C1 segment of cervical spinal cord (tissue), 14 donors: Measurements from ENCODE around the gene UTP15.

Experiments used
- DNase-seq, 14 donors: peaks; one replicate each; lab custom pipeline; 2025; lab: John Stamatoyannopoulos, UW

The UTP15 gene, protein sequence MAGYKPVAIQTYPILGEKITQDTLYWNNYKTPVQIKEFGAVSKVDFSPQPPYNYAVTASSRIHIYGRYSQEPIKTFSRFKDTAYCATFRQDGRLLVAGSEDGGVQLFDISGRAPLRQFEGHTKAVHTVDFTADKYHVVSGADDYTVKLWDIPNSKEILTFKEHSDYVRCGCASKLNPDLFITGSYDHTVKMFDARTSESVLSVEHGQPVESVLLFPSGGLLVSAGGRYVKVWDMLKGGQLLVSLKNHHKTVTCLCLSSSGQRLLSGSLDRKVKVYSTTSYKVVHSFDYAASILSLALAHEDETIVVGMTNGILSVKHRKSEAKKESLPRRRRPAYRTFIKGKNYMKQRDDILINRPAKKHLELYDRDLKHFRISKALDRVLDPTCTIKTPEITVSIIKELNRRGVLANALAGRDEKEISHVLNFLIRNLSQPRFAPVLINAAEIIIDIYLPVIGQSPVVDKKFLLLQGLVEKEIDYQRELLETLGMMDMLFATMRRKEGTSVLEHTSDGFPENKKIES

DNA sequence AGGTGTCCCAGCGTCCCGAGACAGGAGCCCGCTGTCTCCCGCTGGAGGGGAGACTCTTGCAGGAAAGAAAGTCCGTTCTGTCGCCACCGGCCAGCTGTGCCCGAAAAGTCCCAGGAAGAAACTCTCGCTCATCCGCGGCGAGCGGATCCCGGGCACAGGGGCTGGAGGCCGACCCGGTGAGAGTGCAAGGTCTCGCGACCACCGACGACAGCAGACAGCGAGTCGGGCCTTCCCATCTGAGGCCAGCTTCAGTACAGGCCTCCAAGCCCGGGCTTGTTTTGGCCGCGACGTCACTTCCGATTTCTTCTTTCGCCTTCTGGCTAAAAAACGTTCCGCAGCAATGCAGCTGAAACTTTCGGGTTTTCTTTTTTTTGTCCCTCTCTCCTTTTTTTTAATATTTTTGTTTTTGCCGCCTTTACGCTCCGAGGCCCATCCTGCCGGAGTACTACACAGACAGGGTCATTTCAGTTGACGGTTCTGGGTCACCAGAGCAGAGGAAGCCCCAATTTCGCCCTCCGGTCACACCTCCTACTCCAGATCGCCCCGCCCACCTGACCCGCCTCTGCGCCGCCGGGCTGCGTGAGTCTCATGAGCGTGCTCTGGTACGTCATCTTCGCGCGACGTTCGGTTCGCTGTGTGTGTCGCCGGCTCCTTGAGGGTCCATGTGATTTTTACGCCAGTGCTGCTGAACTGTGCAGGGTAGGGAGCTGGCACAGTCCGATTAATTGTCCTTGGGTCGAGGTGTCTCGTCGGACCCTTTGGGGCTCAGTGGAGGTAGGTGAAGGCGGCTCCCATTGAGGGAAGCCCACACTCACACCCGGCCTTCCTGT, at the start of gene UTP15, which contains the start of gene ANKRA2:
Gene UTP15, plus strand, starts transcription at position 605 of the 830 bp plus-strand sequence. CDS start 1,602 bp downstream, outside the sequence.
Gene ANKRA2, minus strand, starts transcription at position 501 of the 830 bp plus-strand sequence. CDS start 2,758 bp downstream, outside the sequence.
- DNase-seq, result peak; percentile 82 to 97 (median 94)

DNA sequence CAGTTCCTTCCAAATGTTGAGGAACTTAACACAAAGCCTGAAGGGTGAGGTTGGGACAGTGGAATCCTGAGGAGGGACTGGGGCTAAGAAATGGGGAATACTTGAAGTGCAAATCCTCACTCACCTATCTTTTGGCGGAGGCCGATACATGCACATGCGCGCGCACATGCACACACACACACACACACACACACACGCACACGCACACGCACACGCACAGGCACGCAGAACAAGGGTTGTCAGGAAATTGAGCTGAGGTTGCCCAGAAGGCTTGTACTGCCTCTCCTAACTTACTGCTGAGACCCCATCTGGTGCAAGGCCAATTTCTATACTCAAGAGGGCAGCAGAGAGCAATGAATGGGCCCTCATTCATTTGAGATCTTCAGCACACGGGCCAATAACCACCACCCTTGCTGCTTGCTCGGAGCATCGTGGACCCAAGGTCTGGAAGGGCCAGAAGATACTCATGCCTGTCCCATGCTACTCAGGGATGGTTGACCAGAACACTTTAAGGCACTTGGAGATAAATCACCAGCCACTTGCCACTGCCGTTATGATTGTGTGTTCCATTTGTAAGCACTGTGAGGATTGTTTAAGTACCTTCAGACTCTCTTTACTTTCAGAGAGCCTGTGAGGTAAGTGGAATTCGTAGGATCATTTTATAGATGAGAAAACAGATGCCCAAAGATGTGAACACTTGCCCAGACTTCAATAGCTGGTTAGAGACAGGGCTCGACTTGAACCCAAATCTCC, 45.8 kb upstream of the UTP15 start:
- peak in 12 of 14 donors; percentile 16 to 49 (median 36) for DNase-seq

DNA sequence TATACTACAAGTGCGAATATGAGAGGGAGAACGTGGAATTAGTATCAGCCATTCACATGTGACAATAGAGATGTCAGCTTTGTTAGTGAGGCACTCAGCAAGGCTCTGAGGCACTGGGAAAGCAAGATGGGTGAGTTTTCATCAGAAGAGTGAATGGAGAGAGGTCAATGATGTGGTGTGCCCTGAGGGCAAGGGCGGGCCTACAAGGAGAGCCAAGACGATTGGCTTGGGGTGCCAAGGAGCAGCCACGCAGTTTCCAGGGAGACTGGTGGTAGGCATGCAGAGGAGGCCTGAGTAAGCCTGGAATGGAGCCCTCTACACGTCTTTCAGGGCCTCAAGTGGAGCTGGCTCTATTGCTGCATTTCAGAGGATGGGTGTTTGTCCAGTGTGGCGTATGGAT, 42.6 kb upstream of the UTP15 start:
- no peak for DNase-seq

DNA sequence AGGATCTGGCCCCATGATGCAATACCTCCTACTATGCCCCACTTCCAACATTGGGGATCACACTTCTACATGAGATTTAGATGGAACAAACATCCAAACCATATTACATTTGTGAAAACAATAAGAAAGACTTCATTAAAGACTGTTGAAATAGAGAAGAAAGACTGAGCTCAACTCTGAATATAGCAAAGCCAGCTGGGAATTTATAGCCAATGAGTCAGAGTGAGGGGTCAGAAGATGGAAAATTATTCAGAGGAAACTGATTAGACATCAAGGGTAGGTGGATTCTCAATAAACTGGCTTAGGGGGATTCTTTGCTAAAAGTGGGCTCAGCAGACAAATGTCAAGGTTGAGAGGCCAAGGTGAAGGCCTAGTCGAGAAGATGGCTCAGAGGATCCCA, 41.7 kb upstream of the UTP15 start:
- no peak for DNase-seq

DNA sequence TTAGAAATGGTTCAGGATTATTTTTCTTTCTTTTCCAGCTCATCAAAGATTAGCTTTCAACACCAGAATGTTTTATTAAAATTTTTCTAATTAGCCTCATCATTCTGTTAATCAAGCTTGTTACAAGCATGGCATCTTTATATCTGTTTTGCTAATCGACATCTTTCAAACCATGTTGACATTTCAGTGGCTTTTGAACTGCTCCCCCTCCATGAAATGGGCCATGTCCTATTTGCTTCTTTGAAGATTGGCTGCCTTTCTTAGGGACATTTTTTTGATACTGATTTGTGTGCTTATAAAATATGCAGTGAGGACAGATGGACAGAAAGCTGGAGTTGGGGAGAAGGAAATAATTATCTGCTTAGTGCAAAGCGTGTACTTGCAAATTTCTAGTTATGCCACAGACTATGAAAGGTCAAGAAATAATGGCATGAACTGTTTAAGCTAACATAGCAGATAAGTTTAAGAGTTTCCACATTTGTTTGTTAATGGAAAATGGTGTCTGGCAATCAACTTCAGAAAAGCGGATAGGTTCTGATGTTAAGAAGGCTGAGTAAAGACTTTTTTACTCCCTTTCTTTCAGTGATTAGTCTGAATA, 39.8 kb upstream of the UTP15 start:
- no peak for DNase-seq

DNA sequence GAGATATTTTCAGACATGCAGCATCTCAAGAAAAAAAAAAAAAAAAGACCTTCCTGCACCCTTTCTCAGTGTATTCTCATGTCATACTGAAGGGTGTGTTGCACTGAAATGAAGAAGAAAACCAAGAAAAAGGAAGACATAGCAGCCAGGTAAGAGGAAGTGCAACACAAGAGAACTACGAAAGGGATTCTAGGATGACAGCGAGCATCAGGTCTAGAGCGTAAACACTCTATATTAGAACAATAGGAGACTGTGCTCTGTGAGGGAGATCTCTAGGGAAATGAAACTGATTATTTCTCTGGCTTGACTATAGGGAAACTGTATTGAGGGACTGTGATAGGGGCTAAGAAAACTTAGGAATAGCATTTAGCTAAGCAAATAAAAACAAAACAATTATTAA, 37.3 kb upstream of the UTP15 start:
- DNase-seq, result no peak

DNA sequence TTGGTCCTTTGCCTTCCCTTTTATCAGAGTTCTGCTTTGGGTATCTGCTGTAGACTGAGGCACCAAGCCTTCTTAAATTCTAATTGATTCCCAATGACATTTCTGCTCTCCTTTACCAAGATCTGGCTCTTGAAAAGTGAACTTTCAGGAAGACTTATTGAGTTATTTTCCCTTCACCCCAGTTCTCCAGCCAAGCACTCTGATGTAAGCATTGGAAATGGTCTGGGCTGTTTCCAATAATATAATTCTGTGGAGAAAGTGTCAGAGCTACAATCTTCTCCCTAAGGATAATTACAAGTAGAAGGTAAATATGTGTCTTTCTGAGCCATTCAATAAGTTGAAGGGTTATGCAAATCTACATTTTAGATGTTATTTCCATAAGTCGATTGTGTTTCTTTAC, 36.5 kb upstream of the UTP15 start:
- DNase-seq, result no peak

DNA sequence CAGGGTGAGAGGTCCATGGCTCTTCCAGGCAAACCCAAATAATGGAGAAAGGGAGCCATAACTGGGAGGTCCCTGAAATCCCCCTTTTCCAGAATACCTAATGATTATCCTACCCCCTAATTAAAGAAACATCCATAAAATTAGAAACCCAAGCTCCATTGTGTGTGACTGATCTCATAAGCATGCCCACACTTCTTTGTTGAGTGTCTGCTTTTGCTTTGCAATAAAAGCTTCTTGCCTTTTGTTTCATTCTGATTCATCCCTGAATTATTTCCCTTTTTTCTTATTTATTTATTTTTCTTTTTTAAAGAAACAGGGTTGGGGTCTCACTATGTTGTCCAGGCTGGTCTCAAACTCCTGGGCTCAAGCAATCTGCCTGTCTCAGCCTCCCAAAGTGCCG, 34.2 kb upstream of the UTP15 start:
- DNase-seq, result no peak

- no peak for DNase-seq
These were observed 33.3 kb upstream of the UTP15 start for GRCh38 chr5:73532195-73532594.

DNA sequence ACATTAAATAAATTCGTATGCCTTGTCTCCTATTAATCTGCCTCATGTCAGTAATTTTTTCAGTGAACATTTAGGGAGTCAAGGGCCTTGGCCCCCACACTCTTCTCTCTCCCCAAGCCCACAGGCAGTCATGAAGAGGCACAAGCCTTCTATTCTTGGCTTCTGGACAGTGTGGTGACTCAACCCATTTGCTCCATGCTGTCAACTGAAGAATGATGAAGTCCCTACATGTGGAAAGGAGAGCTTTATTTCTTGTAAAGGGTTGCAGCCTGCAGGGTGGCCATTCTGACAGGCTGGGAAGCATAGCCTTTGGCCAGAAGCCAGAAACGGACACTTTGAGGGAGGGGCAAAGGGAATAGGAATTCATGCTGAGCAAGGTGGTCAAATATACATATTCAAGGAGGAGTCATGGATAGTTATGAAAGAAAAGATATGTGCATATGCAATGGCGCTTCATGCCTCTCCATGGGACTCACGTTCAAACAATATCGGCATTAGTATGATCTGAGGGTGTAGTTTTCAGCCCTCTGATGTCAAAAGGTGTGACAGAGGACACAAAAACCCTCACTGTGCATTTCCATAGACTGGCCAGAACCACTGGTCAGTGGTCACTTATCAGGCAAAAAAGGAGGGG, 31.4 kb upstream of the UTP15 start:
- DNase-seq, result no peak

- no peak for DNase-seq
These were observed 30.6 kb upstream of the UTP15 start for GRCh38 chr5:73534971-73535370.

- DNase-seq, result no peak
These were observed 25.8 kb upstream of the UTP15 start for GRCh38 chr5:73539730-73540129.

GRCh38 chr5:73540192-73540591, 25.4 kb upstream of the UTP15 start:
- no peak for DNase-seq

DNA sequence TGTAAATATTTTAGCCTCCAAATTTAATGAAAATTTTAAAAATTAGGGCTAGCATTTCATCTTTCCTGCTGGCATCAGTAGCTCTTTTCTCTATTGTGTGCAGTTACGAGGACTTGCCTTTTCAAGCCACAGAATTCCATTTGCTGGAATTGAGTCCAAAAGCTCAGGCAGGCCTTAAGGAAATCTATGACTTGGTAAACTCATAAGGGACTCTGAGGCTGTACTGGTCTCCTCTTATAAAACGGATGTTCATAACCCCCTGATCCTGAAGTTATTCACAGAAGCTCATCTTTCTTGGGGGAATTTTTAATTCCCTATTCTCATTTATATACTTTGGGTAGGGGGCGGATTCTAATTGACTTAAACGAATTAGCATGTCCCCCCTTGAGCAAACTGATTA, 23.5 kb upstream of the UTP15 start:
- DNase-seq, result no peak

DNA sequence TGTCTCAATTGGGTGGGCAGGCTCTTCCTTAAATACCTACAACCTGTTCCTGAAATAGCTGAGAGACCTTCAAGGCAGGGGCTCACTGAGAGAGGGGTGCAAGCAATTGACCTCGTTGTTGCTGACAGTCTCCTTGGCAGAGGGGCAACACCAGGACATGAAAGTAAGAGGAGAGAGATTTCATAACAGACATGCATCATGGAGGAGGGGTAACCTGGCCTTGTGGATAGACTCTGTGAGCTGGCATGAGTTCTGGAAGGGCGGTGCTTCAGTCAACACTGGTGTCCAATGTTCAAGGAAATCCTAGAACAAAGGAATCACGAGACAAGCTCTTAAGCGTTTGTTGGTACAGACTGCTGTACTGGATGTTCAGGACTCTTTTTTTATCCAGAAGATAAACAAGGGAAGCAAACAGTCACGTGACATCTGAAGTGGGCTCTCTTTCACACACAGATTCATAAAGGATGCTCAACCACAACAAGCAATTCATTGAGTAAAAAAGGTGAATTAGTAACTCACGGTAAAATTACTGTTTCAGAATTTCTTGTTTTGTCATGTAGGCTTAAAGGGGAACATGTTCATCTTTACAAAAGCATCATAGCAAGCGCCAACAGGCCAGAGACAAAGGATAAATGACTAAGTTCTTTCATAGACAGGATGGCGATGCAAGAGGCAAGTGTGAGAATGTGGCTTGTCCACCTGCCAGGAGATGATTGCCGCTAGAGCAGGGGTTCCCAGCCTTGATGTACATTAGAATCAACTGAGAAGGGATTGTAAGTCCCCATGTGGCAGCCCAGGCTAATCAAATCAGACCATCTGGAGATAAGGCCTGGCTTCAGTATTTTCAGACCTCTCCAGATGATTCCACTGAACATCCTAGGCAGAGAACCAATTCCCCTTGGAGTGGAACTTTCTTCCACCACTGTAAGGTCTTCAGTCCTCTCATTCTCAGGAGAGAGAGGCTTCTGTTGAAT, 20.8 kb upstream of the UTP15 start:
- no peak for DNase-seq

- DNase-seq, result no peak
These were observed 20.2 kb upstream of the UTP15 start for GRCh38 chr5:73545403-73545779.

GRCh38 chr5:73550016-73550415, 15.5 kb upstream of the UTP15 start:
- no peak for DNase-seq

DNA sequence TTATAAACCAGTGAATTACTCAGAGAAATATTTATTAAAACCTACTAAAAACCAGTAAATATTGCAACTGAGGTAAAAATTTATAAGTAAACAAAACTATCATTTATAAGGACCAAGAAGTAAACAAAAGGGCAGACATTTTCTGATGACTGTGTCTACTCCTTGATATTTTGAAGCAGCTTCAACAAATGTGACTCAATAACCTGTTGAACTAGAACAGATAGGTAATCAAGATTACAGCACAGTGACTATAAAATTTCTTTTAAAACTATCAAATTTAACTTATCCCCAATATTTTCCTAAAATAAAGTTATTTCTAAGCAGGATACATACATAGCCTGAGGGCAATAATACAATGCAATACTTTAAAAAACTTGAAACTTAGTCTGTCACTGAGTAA, 12.9 kb upstream of the UTP15 start:
- no peak for DNase-seq

GRCh38 chr5:73558950-73559349, 6.6 kb upstream of the UTP15 start:
- DNase-seq, result no peak

- DNase-seq, result no peak
These were observed 1.5 kb upstream of the UTP15 start for GRCh38 chr5:73564018-73564417.
